Astrocyte (in vitro differentiated cells and primary cell): ENCODE data around the gene CALCB. TPM values are rescaled to one million over a fixed set of nuclear protein-coding genes. Genes with fewer than 3 reads are reported as not detected.

Experiments used
- DNase-seq: peaks from one replicate; pipeline ENCODE4 v3.0.0-alpha.2; 2010; ENCODE audit warnings: low read depth
- FAIRE-seq: peaks from 2 replicates; lab custom pipeline; 2011; peaks lifted over from hg19 to GRCh38; lab: Jason Lieb, UNC
- H2AFZ ChIP-seq: 2 replicates; pipeline ENCODE4 v1.6.0; 2012; ENCODE audit warnings: low read depth, low read length, inconsistent platforms
- H3K27ac ChIP-seq: 2 replicates; pipeline ENCODE4 v1.5.1; 2011; ENCODE audit warnings: low read depth, low read length, inconsistent platforms
- H3K27me3 ChIP-seq: 2 replicates; pipeline ENCODE4 v1.6.0; 2011; ENCODE audit warnings: low read length, inconsistent platforms; ENCODE audit not compliant: insufficient read depth
- H3K36me3 ChIP-seq: 2 replicates; pipeline ENCODE4 v1.5.1; 2011; ENCODE audit warnings: low read length, inconsistent platforms; ENCODE audit not compliant: insufficient read depth
- H3K4me1 ChIP-seq: 2 replicates; pipeline ENCODE4 v1.5.1; 2011; ENCODE audit warnings: low read length, inconsistent platforms; ENCODE audit not compliant: insufficient read depth
- H3K4me2 ChIP-seq: 2 replicates; pipeline ENCODE4 v1.6.0; 2012; ENCODE audit warnings: low read length, inconsistent platforms
- H3K4me3 ChIP-seq: 2 replicates; pipeline ENCODE4 v1.5.1; 2011; ENCODE audit warnings: low read depth, mild to moderate bottlenecking, low read length, inconsistent platforms; ENCODE audit not compliant: insufficient read depth
- H3K79me2 ChIP-seq: 2 replicates; pipeline ENCODE4 v1.6.0; 2012; ENCODE audit warnings: mild to moderate bottlenecking, low read length, inconsistent platforms; ENCODE audit not compliant: insufficient read depth
- H3K9ac ChIP-seq: 2 replicates; pipeline ENCODE4 v1.6.0; 2012; ENCODE audit warnings: mild to moderate bottlenecking, low read length, inconsistent platforms
- H3K9me3 ChIP-seq: 2 replicates; pipeline ENCODE4 v1.5.1; 2012; ENCODE audit warnings: low read depth, mild to moderate bottlenecking, low read length, inconsistent platforms; ENCODE audit not compliant: insufficient read depth
- H4K20me1 ChIP-seq: 2 replicates; pipeline ENCODE4 v1.6.0; 2012; ENCODE audit warnings: low read length, inconsistent platforms; ENCODE audit not compliant: insufficient read depth
- H3K27ac Mint-ChIP-seq: one replicate; pipeline ENCODE4 v1.8.0; 2021; ENCODE audit warnings: mild to moderate bottlenecking, mixed read lengths; ENCODE audit not compliant: unreplicated experiment
- H3K27me3 Mint-ChIP-seq: one replicate; pipeline ENCODE4 v1.8.0; 2021; ENCODE audit warnings: low read depth, mixed read lengths; ENCODE audit not compliant: unreplicated experiment
- H3K36me3 Mint-ChIP-seq: one replicate; pipeline ENCODE4 v1.8.0; 2021; ENCODE audit warnings: low read depth, mixed read lengths; ENCODE audit not compliant: unreplicated experiment
- H3K4me1 Mint-ChIP-seq: one replicate; pipeline ENCODE4 v1.8.0; 2021; ENCODE audit warnings: low read depth, mixed read lengths; ENCODE audit not compliant: unreplicated experiment
- H3K4me3 Mint-ChIP-seq: one replicate; pipeline ENCODE4 v1.8.0; 2021; ENCODE audit warnings: mild to moderate bottlenecking, moderate library complexity, mixed read lengths; ENCODE audit not compliant: unreplicated experiment
- H3K9me3 Mint-ChIP-seq: one replicate; pipeline ENCODE4 v1.8.0; 2021; ENCODE audit warnings: mild to moderate bottlenecking, mixed read lengths; ENCODE audit not compliant: unreplicated experiment
- EZH2 ChIP-seq: IDR thresholded peaks from 2 replicates; pipeline ENCODE4 v1.6.1; 2012; ENCODE audit warnings: mild to moderate bottlenecking, low read length, inconsistent platforms; ENCODE audit not compliant: insufficient read depth
- total RNA-seq: library from RNA; stranded (reverse); gene quantifications from 2 replicates; pipeline ENCODE4 v1.2.1, GENCODE V29; 2021
- TF ChIP-seq, protein P1 (sequence below): IDR thresholded peaks from 2 replicates; pipeline ENCODE4 v1.5.1; 2011; ENCODE audit warnings: low read depth, mild to moderate bottlenecking, inconsistent platforms, low read length, moderate library complexity; ENCODE audit not compliant: insufficient read depth

The CALCB gene
- total RNA-seq, 1 donor from 2014 or later: 0.61 TPM

DNA sequence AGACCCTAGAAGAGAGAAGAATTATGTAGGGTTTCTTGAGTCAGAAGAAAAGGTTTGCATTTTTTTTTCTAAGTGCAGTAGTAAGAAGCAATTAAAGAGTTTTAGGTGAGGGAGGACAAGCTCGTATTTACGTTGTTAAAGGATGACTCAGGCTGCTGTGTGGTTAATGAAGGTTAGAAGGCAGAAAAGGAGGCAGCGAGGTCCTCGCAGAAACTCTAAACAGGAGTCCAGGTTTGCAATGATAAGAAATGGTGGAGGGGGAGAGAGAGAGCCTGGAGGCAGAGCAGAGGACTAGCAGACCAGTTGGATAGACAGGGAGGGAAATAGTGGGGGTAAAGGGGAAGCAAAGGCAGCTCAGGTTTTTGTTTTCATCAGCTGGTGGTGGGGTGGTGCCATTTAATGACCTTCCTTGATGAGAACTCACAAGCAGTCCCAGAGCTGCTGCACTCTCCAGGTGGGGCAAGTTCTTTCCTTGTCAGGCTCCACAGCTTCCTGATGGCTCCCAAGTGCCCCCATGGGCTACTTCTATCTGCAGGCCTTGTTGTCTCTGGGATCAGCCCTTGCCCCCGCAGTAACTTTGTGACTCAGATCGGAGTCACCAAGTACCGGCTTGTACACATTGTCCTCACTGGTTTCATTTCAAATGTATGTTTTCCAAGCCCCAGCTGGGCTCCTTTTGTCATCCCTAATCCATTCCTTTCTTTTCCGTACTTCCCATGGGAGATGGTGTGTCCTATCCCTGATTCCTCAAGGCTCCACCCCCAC, 33.0 kb downstream of the CALCB start:
- Histone ChIP-seq H3K4me2 (peak overlapping the region; percentile 83), H3K4me1 (peaks cover 24% of the 10 kb centered on the region), H3K27me3 (no peaks in the 10 kb centered on the region), H3K9me3 (no peaks in the 10 kb centered on the region), H3K79me2 (no peaks in the 10 kb centered on the region), H3K4me3 (peak overlapping the region; percentile 43), H2AFZ (peak overlapping the region; percentile 39), H3K27ac (peak overlapping the region; percentile 51), H4K20me1 (no peaks in the 10 kb centered on the region), H3K36me3 (no peaks in the 10 kb centered on the region), H3K9ac (peak overlapping the region; percentile 33)
- TF ChIP-seq, protein P1, sequence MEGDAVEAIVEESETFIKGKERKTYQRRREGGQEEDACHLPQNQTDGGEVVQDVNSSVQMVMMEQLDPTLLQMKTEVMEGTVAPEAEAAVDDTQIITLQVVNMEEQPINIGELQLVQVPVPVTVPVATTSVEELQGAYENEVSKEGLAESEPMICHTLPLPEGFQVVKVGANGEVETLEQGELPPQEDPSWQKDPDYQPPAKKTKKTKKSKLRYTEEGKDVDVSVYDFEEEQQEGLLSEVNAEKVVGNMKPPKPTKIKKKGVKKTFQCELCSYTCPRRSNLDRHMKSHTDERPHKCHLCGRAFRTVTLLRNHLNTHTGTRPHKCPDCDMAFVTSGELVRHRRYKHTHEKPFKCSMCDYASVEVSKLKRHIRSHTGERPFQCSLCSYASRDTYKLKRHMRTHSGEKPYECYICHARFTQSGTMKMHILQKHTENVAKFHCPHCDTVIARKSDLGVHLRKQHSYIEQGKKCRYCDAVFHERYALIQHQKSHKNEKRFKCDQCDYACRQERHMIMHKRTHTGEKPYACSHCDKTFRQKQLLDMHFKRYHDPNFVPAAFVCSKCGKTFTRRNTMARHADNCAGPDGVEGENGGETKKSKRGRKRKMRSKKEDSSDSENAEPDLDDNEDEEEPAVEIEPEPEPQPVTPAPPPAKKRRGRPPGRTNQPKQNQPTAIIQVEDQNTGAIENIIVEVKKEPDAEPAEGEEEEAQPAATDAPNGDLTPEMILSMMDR: no peak
- TF ChIP-seq EZH2: no peak
- H3K27me3 Mint-ChIP-seq: peaks cover 6% of the 10 kb centered on the region
- H3K4me1 Mint-ChIP-seq: peaks cover 14% of the 10 kb centered on the region
- FAIRE-seq: no peak
- H3K27ac Mint-ChIP-seq: no peak overlapping the region
- no peak overlapping the region for H3K4me3 Mint-ChIP-seq
- H3K36me3 Mint-ChIP-seq: peaks cover 2% of the 10 kb centered on the region
- DNase-seq: peak; percentile 82
- H3K9me3 Mint-ChIP-seq: peaks cover 3% of the 10 kb centered on the region

DNA sequence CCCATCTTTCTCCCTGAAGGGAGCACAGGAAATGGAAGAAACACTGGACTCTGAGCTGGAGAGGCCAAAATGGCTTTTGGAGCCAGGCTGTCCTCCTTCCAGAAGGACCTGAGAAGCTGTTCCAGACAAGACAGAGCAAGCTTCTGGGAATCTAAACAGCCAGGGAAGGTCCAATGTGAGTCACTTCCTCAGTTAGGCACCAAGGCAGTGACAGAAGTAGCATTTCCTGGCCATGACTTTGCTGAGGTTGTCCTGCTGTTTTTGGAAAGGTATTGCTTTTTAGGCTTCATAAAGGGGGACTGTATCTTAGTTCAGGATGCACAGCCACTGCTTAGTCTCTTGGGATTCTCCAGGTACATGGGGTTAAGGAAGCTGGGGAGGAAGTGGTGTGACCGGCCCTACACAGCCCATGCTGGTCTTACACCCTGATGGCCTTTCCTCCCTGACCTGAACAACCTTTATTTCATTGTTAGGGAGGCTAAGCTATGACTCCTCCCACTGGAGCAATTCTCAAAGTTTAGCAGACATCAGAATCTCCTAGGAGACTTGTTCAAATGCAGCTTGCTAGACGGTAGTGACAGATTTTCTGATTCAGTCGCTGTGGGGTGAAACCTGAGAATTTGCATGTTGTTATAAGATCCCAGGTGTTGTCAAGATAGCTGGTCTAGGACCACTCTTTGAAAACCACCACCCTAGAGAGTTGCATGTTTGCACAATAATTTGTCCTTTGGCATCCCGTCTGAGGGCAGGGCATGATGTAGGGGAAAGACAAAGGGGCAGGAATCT, 34.5 kb downstream of the CALCB start:
- FAIRE-seq: peak; percentile 39
- peak overlapping the region; percentile 83 for H3K4me2 ChIP-seq

More for the DNA sequence above, 34.5 kb downstream of the CALCB start:
- Histone ChIP-seq H3K27me3 (no peaks in the 10 kb centered on the region), H2AFZ (no peak overlapping the region), H3K36me3 (no peaks in the 10 kb centered on the region), H3K27ac (no peak overlapping the region), H3K4me1 (peaks cover 24% of the 10 kb centered on the region), H3K79me2 (no peaks in the 10 kb centered on the region), H4K20me1 (no peaks in the 10 kb centered on the region), H3K4me3 (no peak overlapping the region), H3K9me3 (no peaks in the 10 kb centered on the region), H3K9ac (no peak overlapping the region)
- peak; percentile 11 for DNase-seq
- Mint-ChIP-seq H3K4me1 (peaks cover 14% of the 10 kb centered on the region), H3K4me3 (no peak overlapping the region), H3K27me3 (peaks cover 8% of the 10 kb centered on the region), H3K27ac (no peak overlapping the region), H3K9me3 (peaks cover under 1% of the 10 kb centered on the region), H3K36me3 (peaks cover 2% of the 10 kb centered on the region)
- TF ChIP-seq, protein P1: no peak
- TF ChIP-seq EZH2: no peak
